ENCODE measurements around the gene ACKR3. TPM values are rescaled to one million over a fixed set of nuclear protein-coding genes. Genes with fewer than 3 reads are reported as not detected.

Gene ACKR3
- total RNA-seq, 2 experiments from 2014 or later, result 0.61 to 0.74 TPM

GRCh38 chr2:236579746-236580315 lies 10.2 kb downstream of the ACKR3 start:
- no peaks in the 10 kb centered on the region for H3K27me3 ChIP-seq (ENCODE audit: control insufficient read depth in 1 of 2, insufficient read depth in 2 of 2, low read length in 2 of 2)
- Mint-ChIP-seq H3K27me3 (no peaks in the 10 kb centered on the region), H3K4me1 (ENCODE audit: low read depth) (no peaks in the 10 kb centered on the region), H3K27ac (no peak overlapping the region), H3K9me3 (no peaks in the 10 kb centered on the region), H3K4me3 (no peak overlapping the region), H3K36me3 (ENCODE audit: low read depth) (peaks cover 49% of the 10 kb centered on the region)
- intact Hi-C loops (cut with DNase I, micrococcal nuclease), result no loop called here
- H3K4me1 ChIP-seq (ENCODE audit: insufficient read depth, low read length), result no peaks in the 10 kb centered on the region
- no peak for TF ChIP-seq CTCF (IDR thresholded peaks at IDR 0.05)
- ATAC-seq (ENCODE audit: poor library complexity) (no peak), DNase-seq (no peak)
- H3K36me3 ChIP-seq (ENCODE audit: insufficient read depth, low read length), result peaks cover 26% of the 10 kb centered on the region
- H3K9me3 ChIP-seq (ENCODE audit: control insufficient read depth in 1 of 2, insufficient read depth in 1 of 2, low read length in 2 of 2), result no peaks in the 10 kb centered on the region
- POLR2A ChIA-PET, result no interaction called here
- no peak overlapping the region for H3K4me3 ChIP-seq (ENCODE audit: low read length)
- CTCF ChIA-PET, result no interaction called here
- H3K27ac ChIP-seq (ENCODE audit: low read depth in 1 of 2, low read length in 2 of 2), result no peak overlapping the region

GRCh38 chr2:236580746-236581355 lies 11.2 kb downstream of the ACKR3 start:
- peaks cover 49% of the 10 kb centered on the region for H3K36me3 Mint-ChIP-seq (ENCODE audit: low read depth)

GRCh38 chr2:236581546-236581945 lies 11.9 kb downstream of the ACKR3 start:
- no peak for TF ChIP-seq CTCF (IDR thresholded peaks at IDR 0.05)
- H3K36me3 Mint-ChIP-seq (ENCODE audit: low read depth), result peaks cover 43% of the 10 kb centered on the region
- no peaks in the 10 kb centered on the region for H3K4me1 Mint-ChIP-seq (ENCODE audit: low read depth)
- no peak overlapping the region for H3K27ac ChIP-seq (ENCODE audit: low read depth in 1 of 2, low read length in 2 of 2)
- H3K36me3 ChIP-seq (ENCODE audit: insufficient read depth, low read length), result peaks cover 22% of the 10 kb centered on the region
- no peaks in the 10 kb centered on the region for H3K27me3 Mint-ChIP-seq
- H3K4me3 Mint-ChIP-seq, result no peak overlapping the region
- intact Hi-C loops (cut with DNase I, micrococcal nuclease), result no loop called here
- ChIA-PET CTCF (no interaction called here), POLR2A (no interaction called here)
- no peak overlapping the region for H3K4me3 ChIP-seq (ENCODE audit: low read length)
- H3K9me3 ChIP-seq (ENCODE audit: control insufficient read depth in 1 of 2, insufficient read depth in 1 of 2, low read length in 2 of 2), result no peaks in the 10 kb centered on the region
- DNase-seq (no peak), ATAC-seq (ENCODE audit: poor library complexity) (no peak)
- no peaks in the 10 kb centered on the region for H3K27me3 ChIP-seq (ENCODE audit: control insufficient read depth in 1 of 2, insufficient read depth in 2 of 2, low read length in 2 of 2)
- H3K27ac Mint-ChIP-seq, result no peak overlapping the region
- no peaks in the 10 kb centered on the region for H3K9me3 Mint-ChIP-seq
- H3K4me1 ChIP-seq (ENCODE audit: insufficient read depth, low read length), result no peaks in the 10 kb centered on the region

More at GRCh38 chr2:236580746-236581355, 11.2 kb downstream of the ACKR3 start:
- Mint-ChIP-seq H3K4me1 (ENCODE audit: low read depth) (no peaks in the 10 kb centered on the region), H3K27ac (no peak overlapping the region), H3K4me3 (no peak overlapping the region), H3K27me3 (no peaks in the 10 kb centered on the region), H3K9me3 (no peaks in the 10 kb centered on the region)
- no peak for TF ChIP-seq CTCF (IDR thresholded peaks at IDR 0.05)
- H3K4me3 ChIP-seq (ENCODE audit: low read length), result no peak overlapping the region
- no peaks in the 10 kb centered on the region for H3K9me3 ChIP-seq (ENCODE audit: control insufficient read depth in 1 of 2, insufficient read depth in 1 of 2, low read length in 2 of 2)
- no peak overlapping the region for H3K27ac ChIP-seq (ENCODE audit: low read depth in 1 of 2, low read length in 2 of 2)
- no peak for DNase-seq
- intact Hi-C loops (cut with DNase I, micrococcal nuclease), result no loop called here
- no peaks in the 10 kb centered on the region for H3K4me1 ChIP-seq (ENCODE audit: insufficient read depth, low read length)
- no peak for ATAC-seq (ENCODE audit: poor library complexity)
- no peaks in the 10 kb centered on the region for H3K27me3 ChIP-seq (ENCODE audit: control insufficient read depth in 1 of 2, insufficient read depth in 2 of 2, low read length in 2 of 2)
- ChIA-PET POLR2A (no interaction called here), CTCF (no interaction called here)
- peaks cover 26% of the 10 kb centered on the region for H3K36me3 ChIP-seq (ENCODE audit: insufficient read depth, low read length)
